HG03139 (cell line): Measurements from ENCODE around the gene SELENOM.
"Not testable (repeated sequence)": the region's sequence is repeated elsewhere in the genome, so short reads cannot be mapped to it uniquely, and the experiment has no call there.

Experiments used
- ATAC-seq: cut with Tn5 transposase; IDR thresholded peaks from one replicate; pipeline ENCODE4 v1.9.1; 2021; ENCODE audit not compliant: unreplicated experiment

The SELENOM gene

GRCh38 chr22:31133911-31134310 is 26.5 kb upstream of the SELENOM start:
- ATAC-seq: no peak

GRCh38 chr22:31130873-31131272 is 23.5 kb upstream of the SELENOM start:
- ATAC-seq: no peak

GRCh38 chr22:31128156-31128555 is 20.8 kb upstream of the SELENOM start:
- no peak for ATAC-seq

DNA sequence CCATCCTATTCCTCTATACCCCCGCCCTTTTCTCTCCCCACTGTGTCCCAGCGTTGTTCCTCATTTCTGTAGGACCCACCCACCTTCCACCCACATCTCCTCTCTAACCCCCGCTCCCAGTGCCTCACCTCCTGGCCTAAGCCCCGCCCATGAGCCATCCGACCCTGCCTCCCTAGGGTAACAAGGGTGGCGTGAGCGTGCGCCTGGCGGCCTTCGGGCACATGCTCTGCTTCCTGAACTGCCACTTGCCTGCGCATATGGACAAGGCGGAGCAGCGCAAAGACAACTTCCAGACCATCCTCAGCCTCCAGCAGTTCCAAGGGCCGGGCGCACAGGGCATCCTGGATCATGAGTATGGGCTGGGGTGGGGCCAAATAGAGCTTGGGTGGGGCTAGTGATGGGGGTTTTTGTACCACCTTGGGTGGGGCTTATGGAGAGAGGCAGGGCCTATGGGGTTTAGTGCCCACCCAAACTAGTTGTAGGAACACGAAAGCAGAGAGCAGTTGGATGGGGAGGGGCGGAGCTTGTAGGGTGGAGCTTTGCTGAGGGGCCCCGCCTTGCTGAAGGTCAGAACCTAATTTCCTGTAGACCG is 19.9 kb upstream of the SELENOM start:
- no peak for ATAC-seq

DNA sequence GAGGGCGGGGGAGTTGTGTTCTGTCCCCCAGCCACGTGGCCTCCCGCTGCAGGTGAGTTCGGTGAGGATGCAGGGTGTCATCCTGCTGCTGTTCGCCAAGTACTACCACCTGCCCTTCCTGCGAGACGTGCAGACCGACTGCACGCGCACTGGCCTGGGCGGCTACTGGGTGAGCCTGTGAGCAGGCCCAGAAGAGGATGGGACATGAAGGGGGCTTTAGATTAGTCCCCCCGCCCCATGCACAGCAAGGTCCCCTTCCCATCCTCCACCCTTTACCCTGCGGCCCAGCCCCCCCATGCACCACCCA is 19.5 kb upstream of the SELENOM start:
- no peak for ATAC-seq

DNA sequence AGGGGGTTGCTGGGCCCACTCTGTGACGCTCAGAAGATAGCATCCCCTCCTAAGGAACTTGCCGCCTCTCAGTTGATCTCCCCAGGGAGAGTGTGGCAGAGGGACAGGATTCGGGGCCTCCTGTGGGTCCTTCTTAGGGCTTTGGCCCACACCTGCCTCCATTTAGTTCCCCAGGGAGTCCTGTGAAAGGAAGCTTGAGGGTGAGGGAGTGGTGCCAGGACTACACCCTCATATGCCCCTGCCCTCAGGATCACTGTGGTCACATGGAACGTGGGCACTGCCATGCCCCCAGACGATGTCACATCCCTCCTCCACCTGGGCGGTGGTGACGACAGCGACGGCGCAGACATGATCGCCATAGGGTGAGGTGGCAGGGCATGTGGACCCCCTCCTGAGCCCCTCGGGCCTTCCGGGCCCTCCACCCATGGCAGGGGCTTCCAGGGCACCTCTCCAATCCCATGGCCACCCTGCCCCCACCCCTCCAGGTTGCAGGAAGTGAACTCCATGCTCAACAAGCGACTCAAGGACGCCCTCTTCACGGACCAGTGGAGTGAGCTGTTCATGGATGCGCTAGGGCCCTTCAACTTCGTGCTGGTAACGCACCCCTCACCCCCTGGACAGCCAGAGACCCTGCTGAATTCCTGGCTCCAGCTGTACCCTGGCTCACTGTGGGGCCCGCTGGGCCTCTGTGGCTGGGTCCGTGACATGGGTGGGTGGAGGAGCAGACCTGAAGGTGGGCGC is 18.9 kb upstream of the SELENOM start:
- ATAC-seq: no peak

DNA sequence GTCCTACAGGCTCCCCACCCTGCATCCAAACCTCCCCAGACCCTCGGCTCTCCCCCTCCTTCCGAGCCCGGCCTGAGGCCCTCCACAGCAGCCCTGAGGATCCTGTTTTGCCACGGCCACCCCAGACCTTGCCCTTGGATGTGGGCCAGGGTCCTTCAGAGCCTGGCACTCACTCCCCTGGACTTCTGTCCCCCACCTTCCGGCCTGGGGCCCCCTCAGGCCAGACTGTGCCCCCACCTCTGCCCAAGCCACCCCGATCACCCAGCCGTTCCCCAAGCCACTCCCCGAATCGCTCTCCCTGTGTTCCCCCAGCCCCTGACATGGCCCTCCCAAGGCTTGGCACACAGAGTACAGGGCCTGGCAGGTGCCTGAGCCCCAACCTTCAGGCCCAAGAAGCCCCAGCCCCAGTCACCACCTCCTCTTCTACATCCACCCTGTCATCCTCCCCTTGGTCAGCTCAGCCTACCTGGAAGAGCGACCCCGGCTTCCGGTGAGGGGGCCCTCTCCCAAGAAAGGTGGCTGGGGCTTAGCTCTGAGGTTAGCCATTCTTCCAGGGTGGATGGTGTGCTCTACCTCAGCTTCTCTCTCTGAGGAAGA is 18.3 kb upstream of the SELENOM start:
- ATAC-seq: no peak

DNA sequence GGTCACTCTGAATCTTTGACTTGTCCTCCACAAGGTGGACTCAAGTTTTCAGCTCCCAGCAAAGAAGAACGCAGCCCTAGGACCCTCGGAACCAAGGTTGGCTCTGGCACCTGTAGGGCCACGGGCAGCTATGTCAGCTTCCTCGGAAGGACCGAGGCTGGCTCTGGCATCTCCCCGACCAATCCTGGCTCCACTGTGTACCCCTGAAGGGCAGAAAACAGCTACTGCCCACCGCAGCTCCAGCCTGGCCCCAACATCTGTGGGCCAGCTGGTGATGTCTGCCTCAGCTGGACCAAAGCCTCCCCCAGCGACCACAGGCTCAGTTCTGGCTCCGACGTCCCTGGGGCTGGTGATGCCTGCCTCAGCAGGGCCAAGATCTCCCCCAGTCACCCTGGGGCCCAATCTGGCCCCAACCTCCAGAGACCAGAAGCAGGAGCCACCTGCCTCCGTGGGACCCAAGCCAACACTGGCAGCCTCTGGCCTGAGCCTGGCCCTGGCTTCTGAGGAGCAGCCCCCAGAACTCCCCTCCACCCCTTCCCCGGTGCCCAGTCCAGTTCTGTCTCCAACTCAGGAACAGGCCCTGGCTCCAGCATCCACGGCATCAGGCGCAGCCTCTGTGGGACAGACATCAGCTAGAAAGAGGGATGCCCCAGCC is 17.6 kb upstream of the SELENOM start:
- ATAC-seq: no peak

- ATAC-seq: no peak
Observed at GRCh38 chr22:31124290-31124689, 16.9 kb upstream of the SELENOM start.

- no peak for ATAC-seq
Observed at GRCh38 chr22:31123292-31123602, 15.9 kb upstream of the SELENOM start.

DNA sequence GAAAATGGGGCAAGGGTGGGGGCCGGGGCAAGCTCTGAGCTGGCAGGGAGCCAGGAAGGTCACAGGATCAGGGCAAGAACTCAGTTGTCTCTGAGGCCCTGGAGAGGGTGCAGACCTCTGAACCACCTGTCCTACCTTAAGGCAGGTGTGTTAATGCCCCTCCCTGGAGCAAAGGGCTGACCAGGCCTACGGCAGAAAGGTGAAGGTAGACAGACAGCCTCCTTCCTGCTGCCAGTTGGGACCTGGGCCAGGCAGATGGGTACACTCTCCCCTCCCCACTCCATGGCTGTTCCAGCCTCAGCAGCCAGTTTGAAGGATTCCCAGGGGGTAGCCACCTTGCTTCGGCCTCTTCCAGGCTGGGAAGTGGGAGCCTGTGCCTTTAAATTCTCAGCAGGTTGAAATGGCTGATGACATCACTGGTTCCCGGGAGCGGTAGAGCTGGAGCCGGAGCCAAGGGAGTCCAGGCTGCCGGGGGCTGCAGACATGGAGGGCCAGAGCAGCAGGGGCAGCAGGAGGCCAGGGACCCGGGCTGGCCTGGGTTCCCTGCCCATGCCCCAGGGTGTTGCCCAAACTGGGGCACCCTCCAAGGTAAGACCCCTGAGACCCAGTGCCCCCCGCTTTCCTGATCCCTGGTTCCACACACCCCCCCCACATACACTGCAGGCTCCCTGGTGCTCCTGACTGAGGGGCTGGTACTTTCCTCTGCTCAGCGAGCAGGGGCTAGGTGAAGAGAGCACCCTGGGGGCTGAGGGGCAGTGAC is 15.3 kb upstream of the SELENOM start, which contains the start of gene INPP5J:
Gene INPP5J, plus strand, starts transcription at position 435 of the 760 bp plus-strand sequence. Its CDS starts 49 bp downstream, at position 484.
- no peak for ATAC-seq

- ATAC-seq: no peak
Observed at GRCh38 chr22:31122196-31122531, 14.8 kb upstream of the SELENOM start.

- ATAC-seq: no peak
Observed at GRCh38 chr22:31121403-31121802, 14.0 kb upstream of the SELENOM start.

GRCh38 chr22:31120642-31121041 is 13.3 kb upstream of the SELENOM start:
- no peak for ATAC-seq

DNA sequence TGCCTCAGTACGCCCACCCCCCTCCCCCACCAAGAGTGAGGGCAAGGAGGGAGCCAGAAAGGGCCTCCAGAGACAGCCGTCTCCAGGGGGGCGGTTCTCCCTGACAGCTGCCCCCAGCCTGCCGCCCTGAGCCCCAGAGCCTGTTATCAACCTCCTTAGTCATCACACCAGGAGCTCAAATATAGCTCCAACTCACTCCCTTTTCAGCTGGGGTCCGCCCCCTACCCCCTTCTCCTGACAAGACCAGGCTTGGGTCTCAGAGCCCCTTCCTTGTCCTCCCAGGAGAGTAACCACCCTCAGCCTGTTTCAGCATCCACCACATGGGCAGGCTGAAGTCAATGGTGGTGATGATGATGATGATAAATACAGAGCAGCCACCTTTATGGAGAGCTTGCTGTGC is 12.9 kb upstream of the SELENOM start:
- no peak for ATAC-seq

DNA sequence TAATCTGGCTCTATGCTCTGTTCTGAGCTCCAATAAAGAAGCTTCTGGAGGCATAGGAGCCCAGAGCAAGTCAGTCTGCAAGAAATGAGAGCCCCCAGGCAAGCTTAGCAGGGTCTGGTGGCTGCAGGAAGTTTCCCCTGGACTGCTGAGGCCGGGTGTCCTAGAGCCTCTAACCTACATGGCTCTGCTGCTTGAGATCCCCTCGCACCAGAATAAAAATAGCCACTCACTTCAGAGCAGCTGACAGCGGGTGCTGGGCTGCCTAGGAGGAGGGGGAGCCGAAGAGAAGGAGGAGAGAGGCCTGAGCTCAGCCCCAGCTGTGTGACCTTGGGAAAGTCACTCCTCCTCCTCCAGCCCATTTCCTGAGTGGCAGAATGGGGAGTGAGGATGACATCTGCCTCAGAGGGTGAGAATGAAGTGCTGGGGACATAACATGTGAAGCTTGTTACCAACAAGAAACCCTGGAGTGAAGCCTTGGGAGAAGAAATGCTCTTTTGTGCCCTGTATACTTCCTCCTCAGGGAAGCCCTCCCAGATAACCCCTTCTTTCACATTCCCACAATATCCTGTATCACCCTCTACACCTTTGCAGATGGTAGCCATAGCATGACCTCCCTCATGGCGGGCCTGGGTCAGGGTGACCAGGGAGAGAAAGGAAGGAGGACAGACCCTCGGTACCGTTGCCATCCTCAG is 11.8 kb upstream of the SELENOM start:
- no peak for ATAC-seq

DNA sequence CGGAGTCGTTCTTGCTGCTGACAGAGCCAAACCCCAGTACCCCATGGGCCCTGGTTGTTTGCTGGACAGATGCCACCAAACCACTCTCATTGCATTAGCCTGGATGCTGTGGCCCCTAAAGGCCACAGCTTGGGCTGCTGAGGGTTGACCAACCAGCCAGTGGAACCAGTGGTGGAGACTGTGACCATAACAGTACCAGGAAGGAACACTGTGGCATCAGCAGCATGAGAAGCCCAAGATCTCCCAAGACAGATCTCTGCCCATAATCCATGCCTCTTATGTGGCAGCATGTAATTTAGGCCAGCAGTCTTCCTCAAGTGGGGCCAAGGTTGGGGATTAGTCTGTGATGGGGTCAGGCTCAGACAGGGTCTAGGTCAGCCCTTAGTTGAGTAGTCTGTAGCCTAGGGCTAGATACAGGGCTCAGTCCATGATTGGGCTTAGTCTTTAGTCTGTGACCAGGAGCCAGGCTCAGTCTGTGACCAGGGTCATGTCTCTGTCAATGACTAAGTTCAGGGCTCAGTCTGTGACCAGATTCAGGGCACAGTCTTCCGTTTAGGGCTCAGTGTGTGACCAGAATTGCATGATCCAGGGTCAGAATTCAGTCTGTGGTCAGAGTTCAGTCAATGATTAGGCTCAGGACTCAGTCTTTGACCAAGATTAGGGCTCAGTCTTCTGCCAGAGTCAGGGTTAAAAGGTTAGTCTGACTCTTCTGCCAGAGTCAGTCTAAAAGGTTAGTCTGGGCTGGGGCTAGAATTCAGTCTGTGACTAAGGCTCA is 10.9 kb upstream of the SELENOM start:
- ATAC-seq: no peak

- not testable (repeated sequence) for ATAC-seq
Observed at GRCh38 chr22:31112547-31113091, 5.3 kb upstream of the SELENOM start.

DNA sequence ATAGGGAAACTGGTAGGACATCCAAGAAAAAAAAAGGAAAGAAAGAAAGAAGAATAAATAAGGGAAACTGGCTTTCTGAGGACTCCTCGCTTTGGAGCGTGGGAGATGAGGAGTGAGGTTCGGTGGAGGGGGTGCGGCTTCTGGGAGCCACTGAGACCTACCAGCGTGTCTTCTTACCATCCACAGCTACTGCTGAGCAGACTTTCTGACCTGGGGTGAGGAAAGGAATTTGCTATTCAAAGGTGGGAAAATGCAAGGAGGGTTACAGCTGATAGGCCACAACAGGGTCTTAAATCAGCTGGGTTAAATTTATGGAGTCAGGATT is 488 bp upstream of the SELENOM start:
- ATAC-seq: peak; percentile 11

DNA sequence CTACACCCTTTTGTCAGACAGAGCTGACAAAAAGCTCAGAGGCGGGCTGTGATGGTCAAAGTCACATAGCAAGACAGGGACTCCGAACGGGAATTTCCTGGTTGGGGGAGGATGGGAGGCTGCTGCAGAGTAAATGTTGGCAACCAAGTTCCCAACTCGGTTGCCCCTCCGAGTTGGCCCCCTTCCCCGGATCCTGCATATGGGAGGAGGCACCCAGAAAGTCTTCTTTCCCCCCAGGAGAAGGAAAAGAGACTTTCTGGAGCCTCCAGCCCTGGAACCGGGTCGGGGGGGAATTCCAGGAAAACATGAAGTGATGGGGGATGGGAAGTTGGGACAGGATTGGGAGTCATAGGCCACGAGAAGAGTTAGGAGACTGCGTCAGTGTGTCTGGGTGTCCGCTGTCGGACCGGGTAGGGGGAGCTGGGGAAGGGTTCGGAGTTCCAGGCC is 614 bp downstream of the SELENOM start:
- ATAC-seq: no peak
